B cell (primary cell): ENCODE measurements around the gene PTBP3. TPM values are rescaled to one million over a fixed set of nuclear protein-coding genes. Genes with fewer than 3 reads are reported as not detected.

ENCODE experiments used
- ATAC-seq: fragments of 200-7000 bp; cut with Tn5 transposase; one replicate; pipeline ENCODE4 v1.10.0; 2021; ENCODE audit warnings: low read depth, mild to moderate bottlenecking, moderate number of reproducible peaks, moderate library complexity
- CTCF ChIA-PET: fragments of 350-600 bp; sonication (Branson Sonifier 250); formaldehyde crosslinking; loops from one replicate; lab custom pipeline; 2021; ENCODE audit warnings: antibody characterized with exemption, inconsistent platforms; lab: Charles Lee
- POLR2A ChIA-PET: fragments of 350-600 bp; sonication (Branson Sonifier 250); formaldehyde crosslinking; loops from one replicate; lab custom pipeline; 2021; ENCODE audit warnings: antibody characterized with exemption; lab: Charles Lee
- DNase-seq: peaks from one replicate; pipeline ENCODE4 v3.0.0; 2013
- H2AFZ ChIP-seq: 2 replicates; pipeline ENCODE4 v1.6.1; 2012; ENCODE audit warnings: mild to moderate bottlenecking, low read depth, low read length; ENCODE audit not compliant: insufficient read depth, poor library complexity, severe bottlenecking
- H3K27ac ChIP-seq, 2 donors: 1 replicate in 1 of 2; 2 replicates in 1 of 2; pipeline ENCODE4 v1.5.1; 2012 to 2013; ENCODE audit warnings: low read length in 2 of 2, mild to moderate bottlenecking in 2 of 2, moderate library complexity in 1 of 2
- H3K27me3 ChIP-seq, 4 experiments: fragments of 200-600 bp in 1 of 4; sonication (generic) in 1 of 4; replicated peaks in 1 of 4; 1 replicate in 2 of 4; 2 replicates in 2 of 4; pipeline versions ENCODE4 v1.6.1 to v1.7.0; 2013 to 2016; ENCODE audit warnings: low read length in 3 of 4, mild to moderate bottlenecking in 2 of 4, mixed read lengths in 1 of 4, moderate library complexity in 1 of 4; ENCODE audit not compliant: insufficient read depth in 4 of 4, control insufficient read depth in 3 of 4; ENCODE audit errors: control extremely low read depth in 1 of 4
- H3K36me3 ChIP-seq, 2 experiments: replicated peaks in 1 of 2; 1 replicate in 1 of 2; 2 replicates in 1 of 2; pipeline versions ENCODE4 v1.6.1 to v1.7.1; 2013; ENCODE audit warnings: low read length in 1 of 2; ENCODE audit not compliant: insufficient read depth in 2 of 2, control insufficient read depth in 1 of 2; ENCODE audit errors: control extremely low read depth in 1 of 2, extremely low read depth in 1 of 2
- H3K4me1 ChIP-seq, 2 donors: fragments of 200-600 bp in 1 of 2; sonication (generic) in 1 of 2; 1 replicate in 1 of 2; 2 replicates in 1 of 2; pipeline versions ENCODE4 v1.5.1 to v1.6.1; 2013 to 2017; ENCODE audit warnings: low read length in 2 of 2; ENCODE audit not compliant: control insufficient read depth in 2 of 2, insufficient read depth in 2 of 2
- H3K4me2 ChIP-seq: replicated peaks from 2 replicates; pipeline ENCODE3; 2012; ENCODE audit warnings: mild to moderate bottlenecking, low read depth, low read length; ENCODE audit not compliant: poor library complexity, severe bottlenecking
- H3K4me3 ChIP-seq, 5 experiments: fragments of 200-600 bp in 1 of 5; sonication (generic) in 1 of 5; 1 replicate in 3 of 5; 2 replicates in 2 of 5; pipeline versions ENCODE4 v1.5.1 to v1.7.0; 2011 to 2016; ENCODE audit warnings: low read length in 4 of 5, mild to moderate bottlenecking in 4 of 5, low read depth in 2 of 5, control low read depth in 1 of 5, moderate library complexity in 1 of 5; ENCODE audit not compliant: insufficient read depth in 1 of 5; ENCODE audit errors: control extremely low read depth in 1 of 5, extremely low read depth in 1 of 5
- H3K79me2 ChIP-seq: fragments of 200-600 bp; sonication (generic); one replicate; pipeline ENCODE4 v1.6.0; 2016; ENCODE audit warnings: low read length; ENCODE audit not compliant: control insufficient read depth, insufficient read depth
- H3K9ac ChIP-seq: fragments of 200-600 bp; sonication (generic); 2 replicates; pipeline ENCODE4 v1.6.1; 2017; ENCODE audit warnings: mild to moderate bottlenecking, low read length, moderate library complexity
- H3K9me3 ChIP-seq, 3 donors: one replicate each; pipeline versions ENCODE4 v1.6.1 to v1.7.1; 2013; ENCODE audit warnings: low read length in 2 of 3; ENCODE audit not compliant: control insufficient read depth in 2 of 3, insufficient read depth in 1 of 3; ENCODE audit errors: control extremely low read depth in 1 of 3
- H4K20me1 ChIP-seq: 2 replicates; pipeline ENCODE4 v1.6.0; 2012; ENCODE audit warnings: mild to moderate bottlenecking, low read length; ENCODE audit not compliant: insufficient read depth, control insufficient read depth, poor library complexity, severe bottlenecking
- H3K27ac Mint-ChIP-seq: one replicate; pipeline ENCODE4 v1.8.0; 2021; ENCODE audit warnings: mixed read lengths
- H3K27me3 Mint-ChIP-seq: one replicate; pipeline ENCODE4 v1.8.0; 2021; ENCODE audit warnings: mixed read lengths
- H3K4me1 Mint-ChIP-seq: one replicate; pipeline ENCODE4 v1.8.0; 2021; ENCODE audit warnings: mixed read lengths
- H3K4me3 Mint-ChIP-seq: one replicate; pipeline ENCODE4 v1.8.0; 2021; ENCODE audit warnings: mixed read lengths
- H3K9me3 Mint-ChIP-seq: one replicate; pipeline ENCODE4 v1.8.0; 2022; ENCODE audit warnings: mixed read lengths; ENCODE audit not compliant: insufficient read depth
- CTCF ChIP-seq: fragments of 200-600 bp; IDR thresholded peaks from one replicate; pipeline ENCODE4 v1.8.0; 2022; ENCODE audit warnings: antibody characterized with exemption, mild to moderate bottlenecking
- EZH2 ChIP-seq: IDR thresholded peaks from 2 replicates; pipeline ENCODE4 v1.6.1; 2012; ENCODE audit warnings: borderline replicate concordance, low read depth, mild to moderate bottlenecking, moderate library complexity, low read length; ENCODE audit not compliant: insufficient read depth, poor library complexity, severe bottlenecking
- WGBS: methylation state at CpG from one replicate; pipeline ENCODE4 v1.1.5; 2013; ENCODE audit warnings: missing lambda C conversion rate; ENCODE audit not compliant: insufficient coverage; 5-methylcytosine and 5-hydroxymethylcytosine counted together
- intact Hi-C: fragments of 100-400 bp; cut with micrococcal nuclease; formaldehyde crosslinking; loops from one replicate; pipeline ENCODE4 v1.10.0; 2022
- polyA plus RNA-seq: library from polyadenylated mRNA; depleted of rRNA; stranded (reverse); fragments of >200 nt; gene quantifications from 2 replicates; pipeline ENCODE4 v1.2.3, GENCODE V29; 2012
- total RNA-seq, 2 donors: library from RNA; stranded (reverse); fragments of 120-200 nt in 1 of 2; gene quantifications; 1 replicate in 1 of 2; 2 replicates in 1 of 2; pipeline versions ENCODE4 v1.2.3 to v1.2.4, GENCODE V29; 2013 to 2022

PTBP3 gene
- total and polyA plus RNA-seq, 2 donors (not counting 1 experiment from before 2014, with no cell fraction given) = 22.8 to 133 TPM

- Histone ChIP-seq H3K36me3 (peaks cover 4 to 30% of the 10 kb centered on the region in 2 experiments), H3K4me2 (no peak overlapping the region), H2AFZ (no peak overlapping the region), H3K4me1 (no peaks in the 10 kb centered on the region), H3K27me3 (no peaks in the 10 kb centered on the region), H3K27ac (no peak overlapping the region), H3K9ac (no peak overlapping the region), H3K9me3 (peaks cover 0 to 24% (median 18%) of the 10 kb centered on the region in 3 donors), H3K79me2 (no peaks in the 10 kb centered on the region), H4K20me1 (no peaks in the 10 kb centered on the region), H3K4me3 (no peak overlapping the region)
- intact Hi-C loops = no loop called here
- CTCF ChIA-PET = no interaction called here
- Mint-ChIP-seq H3K27me3 (no peaks in the 10 kb centered on the region), H3K4me3 (no peak overlapping the region), H3K9me3 (peaks cover 20% of the 10 kb centered on the region), H3K4me1 (peaks cover 2% of the 10 kb centered on the region), H3K27ac (no peak overlapping the region)
- ATAC-seq (no peak), DNase-seq (no peak)
- POLR2A ChIA-PET = no interaction called here
- TF ChIP-seq CTCF (no peak), EZH2 (no peak)
- no CpG with 5 or more reads among the region's 1 CpG for WGBS
Observed at GRCh38 chr9:112207451-112207850, 126.0 kb downstream of the PTBP3 start.

- Histone ChIP-seq H3K4me3 (no peak overlapping the region), H4K20me1 (no peaks in the 10 kb centered on the region), H3K9me3 (peaks cover 0 to 14% (median 8%) of the 10 kb centered on the region in 3 donors), H2AFZ (no peak overlapping the region), H3K36me3 (peaks cover 0 to 6% of the 10 kb centered on the region in 2 experiments), H3K27me3 (no peaks in the 10 kb centered on the region), H3K4me1 (no peaks in the 10 kb centered on the region), H3K79me2 (no peaks in the 10 kb centered on the region), H3K9ac (no peak overlapping the region), H3K27ac (no peak overlapping the region), H3K4me2 (no peak overlapping the region)
- no CpG with 5 or more reads among the region's 2 CpGs for WGBS
- DNase-seq = no peak
- Mint-ChIP-seq H3K27me3 (no peaks in the 10 kb centered on the region), H3K4me3 (no peak overlapping the region), H3K4me1 (peaks cover 2% of the 10 kb centered on the region), H3K9me3 (peaks cover 18% of the 10 kb centered on the region), H3K27ac (no peak overlapping the region)
- intact Hi-C loops = no loop called here
- TF ChIP-seq CTCF = no peak
- CTCF ChIA-PET = interaction anchor here (1.8 kb wide), 1 partner anchor 16 kb away, joined by 3 read pairs; no protein-coding TSS in a partner anchor
- ATAC-seq = no peak
- POLR2A ChIA-PET = no interaction called here
Observed at GRCh38 chr9:112203536-112203935, 129.9 kb downstream of the PTBP3 start.
